Fibroblast of villous mesenchyme (primary cell): ENCODE data around the gene SRC. TPM values are rescaled to one million over a fixed set of nuclear protein-coding genes. Genes with fewer than 3 reads are reported as not detected.
A peak's percentile ranks its signal among the peaks of the same experiment; 100 is the strongest.

Source experiments
- DNase-seq: peaks from one replicate; pipeline ENCODE4 v3.0.0-alpha.2; 2010; ENCODE audit warnings: low read depth
- H3K4me3 ChIP-seq: 2 replicates; pipeline ENCODE4 v1.5.1; 2011; ENCODE audit warnings: low read depth, mild to moderate bottlenecking, low read length
- CTCF ChIP-seq: IDR thresholded peaks from 2 replicates; pipeline ENCODE4 v1.5.1; 2012; ENCODE audit warnings: low read depth, mild to moderate bottlenecking, low read length; ENCODE audit not compliant: insufficient read depth
- total RNA-seq: library from RNA; depleted of rRNA; stranded (reverse); fragments of >200 nt; gene quantifications from 2 replicates; pipeline ENCODE4 v1.2.3, GENCODE V29; 2012

Gene SRC
- total RNA-seq, 1 donor = 20.3 TPM

- DNase-seq = no peak
- no peak for TF ChIP-seq CTCF
- H3K4me3 ChIP-seq = no peak overlapping the region
These were observed 57.4 kb downstream of the SRC start for GRCh38 chr20:37403107-37404033.

GRCh38 chr20:37404461-37404890, 58.5 kb downstream of the SRC start:
- H3K4me3 ChIP-seq = no peak overlapping the region
- no peak for TF ChIP-seq CTCF
- no peak for DNase-seq

- DNase-seq = no peak
- no peak for TF ChIP-seq CTCF
- H3K4me3 ChIP-seq = no peak overlapping the region
These were observed 59.5 kb downstream of the SRC start for GRCh38 chr20:37405351-37405897.

GRCh38 chr20:37406010-37406998, 60.4 kb downstream of the SRC start:
- H3K4me3 ChIP-seq = peak overlapping the region; percentile 48
- peak; percentile 22 for DNase-seq
- no peak for TF ChIP-seq CTCF

GRCh38 chr20:37407019-37407566, 61.2 kb downstream of the SRC start:
- H3K4me3 ChIP-seq = peak overlapping the region; percentile 48
- TF ChIP-seq CTCF = no peak
- no peak for DNase-seq

- no peak for TF ChIP-seq CTCF
- H3K4me3 ChIP-seq = no peak overlapping the region
- peak; percentile 10 for DNase-seq
These were observed 61.6 kb downstream of the SRC start for GRCh38 chr20:37407573-37408002.
